Measurements from ENCODE around the gene OR2T27.

GRCh38 chr1:248625166-248625565 is 30.2 kb downstream of the OR2T27 start:
- TF ChIP-seq CTCF (IDR thresholded peaks at IDR 0.05; ENCODE audit: extremely low read depth in 1 of 2, insufficient read depth in 1 of 2, low read depth in 1 of 2, low read length in 2 of 2) (no peak), POLR2A (IDR thresholded peaks at IDR 0.05; ENCODE audit: low read depth, low read length) (no peak), GATA2 (IDR thresholded peaks at IDR 0.05; ENCODE audit: insufficient read depth, insufficient read length, low read depth, low read length) (no peak), EZH2 (IDR thresholded peaks at IDR 0.05; ENCODE audit: borderline replicate concordance, low read depth, low read length, severe bottlenecking) (no peak), FOS (IDR thresholded peaks at IDR 0.05; ENCODE audit: borderline replicate concordance, insufficient read depth, low read length) (no peak)
